G401 (cell line): Measurements from ENCODE around the gene PUS7. TPM values are rescaled to one million over a fixed set of nuclear protein-coding genes. Genes with fewer than 3 reads are reported as not detected.

Experiments used
- DNase-seq: peaks from one replicate; pipeline ENCODE4 v3.0.0-alpha.2; 2015; ENCODE audit warnings: low spot score
- in situ Hi-C: cut with HindIII; loops from 2 replicates; pipeline ENCODE4 v1.10.0; 2016; ENCODE audit warnings: low sequenced_read_pairs, mixed read lengths
- total RNA-seq: library from RNA; depleted of rRNA; stranded (reverse); fragments of >200 nt; shearing (Covaris generic); gene quantifications from 2 replicates; pipeline ENCODE4 v1.2.3, GENCODE V29; 2014

PUS7 gene
- total RNA-seq, 1 experiment from 2014 or later: 48.9 TPM

- no peak for DNase-seq
- in situ Hi-C loops: no loop called here
Observed at GRCh38 chr7:105512415-105512814, 9.7 kb downstream of the PUS7 start.

GRCh38 chr7:105502173-105502572 is 19.9 kb downstream of the PUS7 start:
- in situ Hi-C loops: no loop called here
- no peak for DNase-seq

GRCh38 chr7:105497016-105497415 is 25.1 kb downstream of the PUS7 start:
- in situ Hi-C loops: no loop called here

GRCh38 chr7:105496521-105496920 is 25.6 kb downstream of the PUS7 start:
- DNase-seq: no peak
- in situ Hi-C loops: no loop called here

More at GRCh38 chr7:105497016-105497415, 25.1 kb downstream of the PUS7 start:
- DNase-seq: no peak

GRCh38 chr7:105493923-105494315 is 28.2 kb downstream of the PUS7 start:
- in situ Hi-C loops: no loop called here

GRCh38 chr7:105493196-105493922 is 28.7 kb downstream of the PUS7 start:
- DNase-seq: peak; percentile 81
- in situ Hi-C loops: no loop called here

More at GRCh38 chr7:105493923-105494315, 28.2 kb downstream of the PUS7 start:
- DNase-seq: no peak

GRCh38 chr7:105489409-105489808 is 32.7 kb downstream of the PUS7 start:
- in situ Hi-C loops: no loop called here
- no peak for DNase-seq

GRCh38 chr7:105487579-105488571 is 34.2 kb downstream of the PUS7 start:
- DNase-seq: peak; percentile 41
- in situ Hi-C loops: no loop called here

GRCh38 chr7:105480931-105481330 is 41.1 kb downstream of the PUS7 start:
- no peak for DNase-seq
- in situ Hi-C loops: no loop called here

GRCh38 chr7:105478606-105479005 is 43.5 kb downstream of the PUS7 start:
- DNase-seq: no peak
- in situ Hi-C loops: no loop called here

- no peak for DNase-seq
- in situ Hi-C loops: no loop called here
Observed at GRCh38 chr7:105477908-105478307, 44.2 kb downstream of the PUS7 start.

- in situ Hi-C loops: no loop called here
- DNase-seq: no peak
Observed at GRCh38 chr7:105474045-105474444, 48.0 kb downstream of the PUS7 start.

- no peak for DNase-seq
- in situ Hi-C loops: no loop called here
Observed at GRCh38 chr7:105473163-105473562, 48.9 kb downstream of the PUS7 start.

GRCh38 chr7:105470846-105471245 is 51.2 kb downstream of the PUS7 start:
- in situ Hi-C loops: no loop called here
- DNase-seq: no peak

- DNase-seq: no peak
- in situ Hi-C loops: no loop called here
Observed at GRCh38 chr7:105470090-105470489, 52.0 kb downstream of the PUS7 start.

- DNase-seq: no peak
- in situ Hi-C loops: no loop called here
Observed at GRCh38 chr7:105462765-105463420, 59.2 kb downstream of the PUS7 start.

- DNase-seq: no peak
- in situ Hi-C loops: no loop called here
Observed at GRCh38 chr7:105461518-105461917, 60.6 kb downstream of the PUS7 start.

GRCh38 chr7:105457619-105458225 is 64.3 kb downstream of the PUS7 start:
- in situ Hi-C loops: no loop called here
- DNase-seq: no peak

- in situ Hi-C loops: no loop called here
Observed at GRCh38 chr7:105454921-105455320, 67.2 kb downstream of the PUS7 start.

More at GRCh38 chr7:105454921-105455320, 67.2 kb downstream of the PUS7 start:
- DNase-seq: no peak
